Heart left ventricle (tissue), 16 donors: ENCODE measurements around the gene RBM33. TPM values are rescaled to one million over a fixed set of nuclear protein-coding genes. Genes with fewer than 3 reads are reported as not detected.

Source experiments
- ATAC-seq, 4 donors: fragments of 200-7000 bp; cut with Tn5 transposase; one replicate each; pipeline ENCODE4 v1.9.1; 2020 to 2022; ENCODE audit warnings: moderate library complexity in 4 of 4, mild to moderate bottlenecking in 3 of 4, moderate number of reproducible peaks in 1 of 4
- DNase-seq, 5 donors: peaks; one replicate each; pipeline ENCODE4 v3.0.0-alpha.2; 2020
- H3K27ac ChIP-seq, 12 donors: fragments of 200-600 bp; sonication (generic) in 4 of 12; one replicate each; pipeline versions ENCODE4 v1.5.0 to v1.8.0; 2016 to 2022; ENCODE audit warnings: mild to moderate bottlenecking in 2 of 12
- H3K27me3 ChIP-seq, 9 donors: fragments of 200-600 bp; sonication (generic) in 2 of 9; one replicate each; pipeline versions ENCODE4 v1.5.1 to v1.8.0; 2016 to 2022; ENCODE audit warnings: mild to moderate bottlenecking in 3 of 9
- H3K36me3 ChIP-seq, 9 donors: fragments of 200-600 bp; sonication (generic) in 2 of 9; one replicate each; pipeline versions ENCODE4 v1.5.0 to v1.8.0; 2018 to 2022; ENCODE audit warnings: mild to moderate bottlenecking in 2 of 9
- H3K4me1 ChIP-seq, 12 donors: fragments of 200-600 bp; sonication (generic) in 4 of 12; one replicate each; pipeline versions ENCODE4 v1.5.0 to v1.8.0; 2016 to 2022; ENCODE audit warnings: mild to moderate bottlenecking in 3 of 12
- H3K4me3 ChIP-seq, 12 donors: fragments of 200-600 bp; sonication (generic) in 4 of 12; one replicate each; pipeline versions ENCODE4 v1.5.0 to v1.8.0; 2017 to 2022; ENCODE audit warnings: mild to moderate bottlenecking in 9 of 12, moderate library complexity in 4 of 12
- H3K9me3 ChIP-seq, 12 donors: fragments of 200-600 bp; sonication (generic) in 4 of 12; one replicate each; pipeline versions ENCODE4 v1.5.0 to v1.8.0; 2016 to 2022; ENCODE audit warnings: mild to moderate bottlenecking in 1 of 12
- CTCF ChIP-seq, 12 donors: fragments of 200-600 bp; sonication (generic) in 4 of 12; IDR thresholded peaks; one replicate each; pipeline versions ENCODE4 v1.5.0 to v1.8.0; 2018 to 2022; ENCODE audit warnings: antibody characterized with exemption in 12 of 12, mild to moderate bottlenecking in 5 of 12
- POLR2A ChIP-seq, 2 donors: fragments of 450-650 bp; IDR thresholded peaks; one replicate each; pipeline ENCODE4 v1.6.1; 2017; ENCODE audit warnings: antibody characterized with exemption in 2 of 2, mild to moderate bottlenecking in 2 of 2, moderate library complexity in 2 of 2
- WGBS, 4 donors: extraction: QIAGEN DNeasy Blood & Tissue Kit in 2 of 4; methylation state at CpG; one replicate each; pipeline versions ENCODE4 v1.1.5 to v1.1.7; 2013 to 2018; 5-methylcytosine and 5-hydroxymethylcytosine counted together
- intact Hi-C, 10 donors: fragments of 100-400 bp; cut with DNase I; formaldehyde crosslinking; loops; one replicate each; pipeline versions ENCODE4 v1.11.1 to v1.14.2; 2022
- polyA plus RNA-seq, 2 donors: library from polyadenylated mRNA; stranded (reverse); fragments of 200-250 nt; gene quantifications; one replicate each; pipeline ENCODE4 v1.2.3, GENCODE V29; 2013
- total RNA-seq, 9 donors: library from RNA; depleted of rRNA in 2 of 9; stranded (reverse); fragments of >200 nt in 2 of 9; fragmentation: NEBNext Ultra II Directional in 3 of 9; extraction: Animal tissue kit (Norgen Biotek cat#: 25700) in 3 of 9; gene quantifications; one replicate each; pipeline versions ENCODE4 v1.1.0 to v1.2.4, GENCODE V29; 2016 to 2023
- donor health status: ischemic (EF 13 %, LVEDD 7.1; RV severe dilation, severe dysfunction).
- donor health status: healthy with polysubstance abuse.
- donor health status: DM: no; HTN: yes; CAD: no.
- donor health status: DM: no; HTN: no; CAD: no.
- donor health status: ischemic (EF 25% LVEDD 6.9; RV normal size, moderate dysfunction).
- donor health status: ischemic (EF 25% LVEDD 5.7; RV mildly dilated, moderate dysfunction).
- donor health status: healthy.
- donor health status: DM: yes; HTN: yes; CAD: no.
- donor health status: ischemic (EF 35%, LVEDD 5.7; RV mildly dilated, moderate dysfunction).
- donor health status: nonischemic (EF 11% LVEDD 7.7; RV severe dilation, severe dysfunction).
- donor health status: DM: yes; HTN: yes; CAD: no.
- donor health status: PGD.
- donor health status: ischemic (EF 29% LVEDD 5.4; RV normal size, mild dysfunction).
- donor health status: nonischemic (EF 23%, LVEDD 6.1; RV moderate dilation, normal function).

RBM33 gene
- total and polyA plus RNA-seq, 11 donors, result 13.1 to 40.8 (median 30.2) TPM

DNA sequence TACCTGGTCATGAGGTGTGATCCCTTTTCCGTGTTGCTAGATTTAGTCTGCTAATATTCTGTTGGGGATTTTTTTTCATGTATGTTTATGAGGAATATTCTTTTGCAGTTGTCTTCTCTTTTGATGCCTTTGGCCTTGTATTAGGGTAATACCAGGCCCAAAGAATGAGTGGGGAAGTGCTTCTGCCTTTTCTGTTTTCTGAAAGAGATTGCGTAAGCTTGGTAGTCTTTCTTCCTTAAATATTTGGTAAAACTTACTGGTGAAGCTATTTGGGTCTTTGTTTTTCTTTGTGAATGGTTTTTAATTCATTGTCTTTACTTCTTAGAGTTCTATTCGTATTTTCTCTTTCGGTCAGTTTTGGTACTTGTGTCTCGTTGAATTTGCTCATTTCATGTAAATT, 116.7 kb downstream of the RBM33 start:
- intact Hi-C loops, result loop anchor here in 2 of 10 donors (5.0 to 10.0 kb wide), 2 partner anchors 114 to 846 kb away; no protein-coding TSS in a partner anchor
- no peak for TF ChIP-seq CTCF (IDR thresholded peaks at IDR 0.05)
- no peak for TF ChIP-seq POLR2A (IDR thresholded peaks at IDR 0.05)
- peaks cover 4 to 68% (median 22%) of the 10 kb centered on the region in 12 donors for H3K4me1 ChIP-seq
- DNase-seq (no peak), ATAC-seq (no peak)
- no peaks in the 10 kb centered on the region for H3K27me3 ChIP-seq
- H3K9me3 ChIP-seq, result peaks cover 0 to 5% (median 0%) of the 10 kb centered on the region in 12 donors
- peaks cover 0 to 42% (median 25%) of the 10 kb centered on the region in 9 donors for H3K36me3 ChIP-seq
- whole genome bisulfite sequencing, 4 donors, result 93 to 96% (median 95%) methylated on average over 5 of the region's 5 CpGs
- no peak overlapping the region for H3K4me3 ChIP-seq
- H3K27ac ChIP-seq, result peak overlapping the region in 1 of 12 donors; percentile 85

- Histone ChIP-seq H3K27me3 (no peaks in the 10 kb centered on the region), H3K27ac (peak overlapping the region in 1 of 12 donors; percentile 85), H3K36me3 (peaks cover 0 to 44% (median 34%) of the 10 kb centered on the region in 9 donors), H3K9me3 (peaks cover 0 to 5% (median 0%) of the 10 kb centered on the region in 12 donors), H3K4me3 (no peak overlapping the region), H3K4me1 (peaks cover 4 to 62% (median 22%) of the 10 kb centered on the region in 12 donors)
- 90 to 95% (median 92%) methylated on average over 4 of the region's 4 CpGs for WGBS, 4 donors
- intact Hi-C loops, result loop anchor here in 2 of 10 donors (5.0 to 10.0 kb wide), 2 partner anchors 115 to 847 kb away; no protein-coding TSS in a partner anchor
- TF ChIP-seq CTCF (IDR thresholded peaks at IDR 0.05), result no peak
- no peak for TF ChIP-seq POLR2A (IDR thresholded peaks at IDR 0.05)
- DNase-seq (no peak), ATAC-seq (no peak)
Measured at GRCh38 chr7:155762036-155762435, 117.6 kb downstream of the RBM33 start.

DNA sequence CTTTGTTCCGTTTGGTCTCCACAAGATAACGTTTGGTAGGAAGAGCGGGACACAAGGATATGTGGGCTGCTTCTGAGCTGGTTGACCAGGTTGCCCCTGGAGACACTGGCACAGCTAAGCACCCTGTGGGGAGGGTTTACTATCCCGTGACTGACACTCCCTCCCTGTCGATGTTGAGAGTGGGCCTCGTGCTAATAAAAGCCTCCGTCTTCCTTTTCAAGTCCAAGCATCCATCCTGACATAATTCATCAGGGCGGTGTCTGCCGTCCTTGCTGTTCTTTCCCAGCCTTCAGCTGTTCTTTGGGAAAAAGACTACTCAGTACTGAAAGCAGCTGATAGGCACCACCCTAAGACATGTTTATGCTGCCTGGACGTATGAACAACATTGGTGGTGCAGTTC, 118.2 kb downstream of the RBM33 start:
- intact Hi-C loops, result loop anchor here in 2 of 10 donors (5.0 to 10.0 kb wide), 2 partner anchors 115 to 848 kb away; no protein-coding TSS in a partner anchor
- no peak overlapping the region for H3K4me3 ChIP-seq
- H3K27me3 ChIP-seq, result no peaks in the 10 kb centered on the region
- 47 to 61% (median 60%) methylated on average over 10 of the region's 10 CpGs for WGBS, 4 donors
- DNase-seq (no peak), ATAC-seq (peak; percentile 51 to 66 (median 62))
- peaks cover 4 to 59% (median 22%) of the 10 kb centered on the region in 12 donors for H3K4me1 ChIP-seq
- H3K9me3 ChIP-seq, result peaks cover 0 to 2% (median 0%) of the 10 kb centered on the region in 12 donors
- TF ChIP-seq POLR2A (IDR thresholded peaks at IDR 0.05) (no peak), CTCF (IDR thresholded peaks at IDR 0.05) (no peak)
- H3K36me3 ChIP-seq, result peaks cover 0 to 51% (median 40%) of the 10 kb centered on the region in 9 donors
- peak overlapping the region in 1 of 12 donors; percentile 85 for H3K27ac ChIP-seq

DNA sequence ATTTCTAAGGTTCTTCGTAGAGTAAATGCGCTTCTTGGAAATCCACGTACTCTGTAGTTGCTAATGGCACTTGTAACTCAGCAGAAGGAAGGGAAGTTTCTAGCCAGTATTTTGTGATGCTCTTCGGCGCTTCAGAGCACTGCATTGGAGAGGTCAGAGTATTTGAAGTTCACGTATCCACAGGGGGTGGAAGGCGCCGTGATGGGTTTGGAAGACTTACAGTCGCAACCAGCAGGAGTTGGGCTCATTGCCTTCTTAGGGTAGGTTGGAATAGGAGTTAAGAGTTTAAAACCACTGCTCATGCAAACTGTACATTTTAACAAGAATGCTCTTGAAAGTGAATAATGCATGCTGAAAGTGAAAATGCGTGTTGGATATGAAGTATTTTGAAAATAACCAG, 118.7 kb downstream of the RBM33 start:
- intact Hi-C loops, result loop anchor here in 2 of 10 donors (5.0 to 10.0 kb wide), 2 partner anchors 116 to 848 kb away; no protein-coding TSS in a partner anchor
- TF ChIP-seq CTCF (IDR thresholded peaks at IDR 0.05), result no peak
- TF ChIP-seq POLR2A (IDR thresholded peaks at IDR 0.05), result no peak
- Histone ChIP-seq H3K27me3 (no peaks in the 10 kb centered on the region), H3K36me3 (peaks cover 0 to 55% (median 43%) of the 10 kb centered on the region in 9 donors), H3K27ac (peak overlapping the region in 2 of 12 donors; percentile 71 to 85), H3K9me3 (no peaks in the 10 kb centered on the region), H3K4me3 (no peak overlapping the region), H3K4me1 (peaks cover 4 to 59% (median 22%) of the 10 kb centered on the region in 12 donors)
- ATAC-seq, result no peak
- WGBS, 4 donors, result 93 to 97% (median 95%) methylated on average over 10 of the region's 10 CpGs
- DNase-seq, result no peak
